GM19351 (cell line): Measurements from ENCODE around the gene LRRC46.

Experiments
- ATAC-seq: cut with Tn5 transposase; IDR thresholded peaks from one replicate; pipeline ENCODE4 v1.9.1; 2021; ENCODE audit warnings: mild to moderate bottlenecking, moderate library complexity; ENCODE audit not compliant: unreplicated experiment

LRRC46 gene

GRCh38 chr17:47829870-47830269 is 1.6 kb upstream of the LRRC46 start:
- ATAC-seq: no peak

- ATAC-seq: no peak
These were observed 971 bp upstream of the LRRC46 start for GRCh38 chr17:47830396-47831002.

GRCh38 chr17:47831934-47832327 is 461 bp downstream of the LRRC46 start:
- no peak for ATAC-seq

GRCh38 chr17:47834756-47835155 is 3.3 kb downstream of the LRRC46 start:
- ATAC-seq: no peak

GRCh38 chr17:47836601-47837000 is 5.1 kb downstream of the LRRC46 start:
- ATAC-seq: no peak

GRCh38 chr17:47837401-47838039 is 6.0 kb downstream of the LRRC46 start:
- ATAC-seq: no peak

GRCh38 chr17:47838636-47839035 is 7.2 kb downstream of the LRRC46 start:
- no peak for ATAC-seq

- ATAC-seq: no peak
These were observed 7.6 kb downstream of the LRRC46 start for GRCh38 chr17:47839071-47839470.

- ATAC-seq: peak; percentile 8
These were observed 8.7 kb downstream of the LRRC46 start for GRCh38 chr17:47840001-47840741.

- ATAC-seq: peak; percentile 90
These were observed 9.4 kb downstream of the LRRC46 start, which contains the start of gene SCRN2 for GRCh38 chr17:47840742-47841487. Gene SCRN2, minus strand, starts transcription at chr17:47841273. Its CDS starts 430 bp downstream, at chr17:47840843.

GRCh38 chr17:47841488-47842291 is 10.2 kb downstream of the LRRC46 start:
- ATAC-seq: no peak

GRCh38 chr17:47843391-47843730 is 11.9 kb downstream of the LRRC46 start:
- ATAC-seq: no peak

- ATAC-seq: no peak
These were observed 12.8 kb downstream of the LRRC46 start for GRCh38 chr17:47844227-47844626.

- no peak for ATAC-seq
These were observed 13.6 kb downstream of the LRRC46 start for GRCh38 chr17:47844814-47845715.

GRCh38 chr17:47845716-47846075 is 14.2 kb downstream of the LRRC46 start:
- no peak for ATAC-seq

- ATAC-seq: no peak
These were observed 15.4 kb downstream of the LRRC46 start for GRCh38 chr17:47846716-47847340.

GRCh38 chr17:47847341-47848197 is 16.1 kb downstream of the LRRC46 start:
- no peak for ATAC-seq

GRCh38 chr17:47848198-47848513 is 16.7 kb downstream of the LRRC46 start:
- ATAC-seq: no peak

- ATAC-seq: no peak
These were observed 18.9 kb downstream of the LRRC46 start for GRCh38 chr17:47850373-47850691.
